HT1080 (cell line): ENCODE data around the gene METTL16. TPM values are rescaled to one million over a fixed set of nuclear protein-coding genes. Genes with fewer than 3 reads are reported as not detected.
"Not testable (repeated sequence)": the region's sequence is repeated elsewhere in the genome, so short reads cannot be mapped to it uniquely, and the experiment has no call there.

Experiments
- DNase-seq: peaks from one replicate; pipeline ENCODE4 v3.0.0-alpha.2; 2015; ENCODE audit warnings: low read depth
- total RNA-seq: library from RNA; depleted of rRNA; stranded (reverse); fragments of >200 nt; shearing (Covaris generic); gene quantifications from 2 replicates; pipeline ENCODE4 v1.2.3, GENCODE V29; 2014

The METTL16 gene
- total RNA-seq, 1 experiment from 2014 or later: 23.5 TPM

GRCh38 chr17:2453325-2453724 is 58.4 kb downstream of the METTL16 start:
- no peak for DNase-seq

GRCh38 chr17:2452216-2452750 is 59.4 kb downstream of the METTL16 start:
- no peak for DNase-seq

- DNase-seq: no peak
These were observed 61.6 kb downstream of the METTL16 start for GRCh38 chr17:2450016-2450650.

- no peak for DNase-seq
These were observed 62.2 kb downstream of the METTL16 start for GRCh38 chr17:2449486-2449885.

GRCh38 chr17:2447479-2447878 is 64.2 kb downstream of the METTL16 start:
- not testable (repeated sequence) for DNase-seq

- DNase-seq: no peak
These were observed 66.0 kb downstream of the METTL16 start for GRCh38 chr17:2445638-2446037.

- no peak for DNase-seq
These were observed 67.3 kb downstream of the METTL16 start for GRCh38 chr17:2444382-2444781.

GRCh38 chr17:2442166-2442565 is 69.5 kb downstream of the METTL16 start:
- DNase-seq: no peak

GRCh38 chr17:2440930-2441329 is 70.8 kb downstream of the METTL16 start:
- no peak for DNase-seq

GRCh38 chr17:2439997-2440396 is 71.7 kb downstream of the METTL16 start:
- not testable (repeated sequence) for DNase-seq

- DNase-seq: no peak
These were observed 72.9 kb downstream of the METTL16 start for GRCh38 chr17:2438823-2439222.

- no peak for DNase-seq
These were observed 75.3 kb downstream of the METTL16 start for GRCh38 chr17:2436316-2436905.

- no peak for DNase-seq
These were observed 75.8 kb downstream of the METTL16 start for GRCh38 chr17:2435862-2436261.

- DNase-seq: no peak
These were observed 76.4 kb downstream of the METTL16 start for GRCh38 chr17:2435181-2435741.

GRCh38 chr17:2433696-2434095 is 78.0 kb downstream of the METTL16 start:
- peak; percentile 67 for DNase-seq

- no peak for DNase-seq
These were observed 83.8 kb downstream of the METTL16 start for GRCh38 chr17:2427910-2428309.

GRCh38 chr17:2427215-2427614 is 84.5 kb downstream of the METTL16 start:
- no peak for DNase-seq

GRCh38 chr17:2423271-2423670 is 88.4 kb downstream of the METTL16 start:
- no peak for DNase-seq

GRCh38 chr17:2421315-2422147 is 90.2 kb downstream of the METTL16 start:
- no peak for DNase-seq

- no peak for DNase-seq
These were observed 91.5 kb downstream of the METTL16 start for GRCh38 chr17:2420176-2420575.

- DNase-seq: no peak
These were observed 92.2 kb downstream of the METTL16 start for GRCh38 chr17:2419486-2419885.

- no peak for DNase-seq
These were observed 93.1 kb downstream of the METTL16 start for GRCh38 chr17:2418572-2418971.
